HepG2 (cell line): Measurements from ENCODE around the gene MYH7B.

Experiments
- SOX5 ChIP-seq: IDR thresholded peaks from 2 replicates; pipeline ENCODE4 v1.6.1; 2016; ENCODE audit warnings: borderline replicate concordance
- YY1 ChIP-seq: IDR thresholded peaks from 2 replicates; pipeline ENCODE4 v1.6.1; 2011; ENCODE audit warnings: low read length, low read depth, moderate library complexity, mild to moderate bottlenecking; ENCODE audit not compliant: insufficient read depth, insufficient replicate concordance
- TF ChIP-seq, protein P1 (sequence below): sonication (generic); formaldehyde crosslinking; IDR thresholded peaks from 2 replicates; pipeline ENCODE4 v1.5.0; 2020; ENCODE audit warnings: mild to moderate bottlenecking, missing genetic modification reagents
- TF ChIP-seq, protein P2 (sequence below), 2 experiments: sonication (generic) in 1 of 2; formaldehyde crosslinking in 1 of 2; IDR thresholded peaks; 2 replicates each; pipeline versions ENCODE4 v1.6.1 to v1.9.0; 2014 to 2022; ENCODE audit warnings: antibody characterized with exemption in 1 of 2, borderline replicate concordance in 1 of 2, inconsistent platforms in 1 of 2, low read depth in 1 of 2, missing genetic modification reagents in 1 of 2
- TF ChIP-seq, protein P3 (sequence below): sonication (generic); formaldehyde crosslinking; IDR thresholded peaks from 2 replicates; pipeline ENCODE4 v1.4.0; 2020; ENCODE audit warnings: mild to moderate bottlenecking, missing genetic modification reagents
- TF ChIP-seq, protein P4 (sequence below): sonication (generic); formaldehyde crosslinking; IDR thresholded peaks from 2 replicates; pipeline ENCODE4 v1.5.0; 2020; ENCODE audit warnings: missing genetic modification reagents

DNA sequence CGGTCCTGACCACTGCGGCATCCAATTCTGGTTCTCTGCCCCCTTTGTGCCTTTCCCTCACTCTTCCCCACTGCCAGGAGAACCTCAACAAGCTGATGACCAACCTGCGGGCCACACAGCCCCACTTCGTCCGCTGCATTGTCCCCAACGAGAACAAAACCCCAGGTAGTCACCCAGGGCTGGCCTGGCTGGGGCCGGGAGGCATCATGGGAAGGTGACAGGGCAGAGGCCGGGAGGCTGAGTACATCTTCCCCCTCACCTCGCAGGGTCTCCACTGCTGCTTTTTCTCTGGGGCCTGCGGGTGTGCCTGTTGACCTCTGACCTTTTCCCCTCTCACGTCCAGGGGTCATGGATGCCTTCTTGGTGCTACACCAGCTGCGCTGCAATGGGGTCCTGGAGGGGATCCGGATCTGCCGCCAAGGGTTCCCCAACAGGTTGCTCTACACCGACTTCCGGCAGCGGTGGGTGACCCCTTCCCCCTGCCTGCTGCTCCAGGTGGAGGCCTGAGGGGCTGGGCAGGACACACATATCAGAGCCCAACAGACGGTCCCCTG is 35.1 kb downstream of the MYH7B start:
- TF ChIP-seq, protein P1, sequence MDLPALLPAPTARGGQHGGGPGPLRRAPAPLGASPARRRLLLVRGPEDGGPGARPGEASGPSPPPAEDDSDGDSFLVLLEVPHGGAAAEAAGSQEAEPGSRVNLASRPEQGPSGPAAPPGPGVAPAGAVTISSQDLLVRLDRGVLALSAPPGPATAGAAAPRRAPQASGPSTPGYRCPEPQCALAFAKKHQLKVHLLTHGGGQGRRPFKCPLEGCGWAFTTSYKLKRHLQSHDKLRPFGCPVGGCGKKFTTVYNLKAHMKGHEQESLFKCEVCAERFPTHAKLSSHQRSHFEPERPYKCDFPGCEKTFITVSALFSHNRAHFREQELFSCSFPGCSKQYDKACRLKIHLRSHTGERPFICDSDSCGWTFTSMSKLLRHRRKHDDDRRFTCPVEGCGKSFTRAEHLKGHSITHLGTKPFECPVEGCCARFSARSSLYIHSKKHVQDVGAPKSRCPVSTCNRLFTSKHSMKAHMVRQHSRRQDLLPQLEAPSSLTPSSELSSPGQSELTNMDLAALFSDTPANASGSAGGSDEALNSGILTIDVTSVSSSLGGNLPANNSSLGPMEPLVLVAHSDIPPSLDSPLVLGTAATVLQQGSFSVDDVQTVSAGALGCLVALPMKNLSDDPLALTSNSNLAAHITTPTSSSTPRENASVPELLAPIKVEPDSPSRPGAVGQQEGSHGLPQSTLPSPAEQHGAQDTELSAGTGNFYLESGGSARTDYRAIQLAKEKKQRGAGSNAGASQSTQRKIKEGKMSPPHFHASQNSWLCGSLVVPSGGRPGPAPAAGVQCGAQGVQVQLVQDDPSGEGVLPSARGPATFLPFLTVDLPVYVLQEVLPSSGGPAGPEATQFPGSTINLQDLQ (CRISPR knock-in tag): no peak
- TF ChIP-seq, protein P2, sequence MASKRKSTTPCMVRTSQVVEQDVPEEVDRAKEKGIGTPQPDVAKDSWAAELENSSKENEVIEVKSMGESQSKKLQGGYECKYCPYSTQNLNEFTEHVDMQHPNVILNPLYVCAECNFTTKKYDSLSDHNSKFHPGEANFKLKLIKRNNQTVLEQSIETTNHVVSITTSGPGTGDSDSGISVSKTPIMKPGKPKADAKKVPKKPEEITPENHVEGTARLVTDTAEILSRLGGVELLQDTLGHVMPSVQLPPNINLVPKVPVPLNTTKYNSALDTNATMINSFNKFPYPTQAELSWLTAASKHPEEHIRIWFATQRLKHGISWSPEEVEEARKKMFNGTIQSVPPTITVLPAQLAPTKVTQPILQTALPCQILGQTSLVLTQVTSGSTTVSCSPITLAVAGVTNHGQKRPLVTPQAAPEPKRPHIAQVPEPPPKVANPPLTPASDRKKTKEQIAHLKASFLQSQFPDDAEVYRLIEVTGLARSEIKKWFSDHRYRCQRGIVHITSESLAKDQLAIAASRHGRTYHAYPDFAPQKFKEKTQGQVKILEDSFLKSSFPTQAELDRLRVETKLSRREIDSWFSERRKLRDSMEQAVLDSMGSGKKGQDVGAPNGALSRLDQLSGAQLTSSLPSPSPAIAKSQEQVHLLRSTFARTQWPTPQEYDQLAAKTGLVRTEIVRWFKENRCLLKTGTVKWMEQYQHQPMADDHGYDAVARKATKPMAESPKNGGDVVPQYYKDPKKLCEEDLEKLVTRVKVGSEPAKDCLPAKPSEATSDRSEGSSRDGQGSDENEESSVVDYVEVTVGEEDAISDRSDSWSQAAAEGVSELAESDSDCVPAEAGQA (IDR thresholded peaks at IDR 0.05; ENCODE audit: low read depth): no peak
- TF ChIP-seq, protein P2 (CRISPR knock-in tag; IDR thresholded peaks at IDR 0.05; ENCODE audit: borderline replicate concordance): no peak
- TF ChIP-seq YY1 (no peak), SOX5 (CRISPR knock-in tag) (no peak)
- TF ChIP-seq, protein P3, sequence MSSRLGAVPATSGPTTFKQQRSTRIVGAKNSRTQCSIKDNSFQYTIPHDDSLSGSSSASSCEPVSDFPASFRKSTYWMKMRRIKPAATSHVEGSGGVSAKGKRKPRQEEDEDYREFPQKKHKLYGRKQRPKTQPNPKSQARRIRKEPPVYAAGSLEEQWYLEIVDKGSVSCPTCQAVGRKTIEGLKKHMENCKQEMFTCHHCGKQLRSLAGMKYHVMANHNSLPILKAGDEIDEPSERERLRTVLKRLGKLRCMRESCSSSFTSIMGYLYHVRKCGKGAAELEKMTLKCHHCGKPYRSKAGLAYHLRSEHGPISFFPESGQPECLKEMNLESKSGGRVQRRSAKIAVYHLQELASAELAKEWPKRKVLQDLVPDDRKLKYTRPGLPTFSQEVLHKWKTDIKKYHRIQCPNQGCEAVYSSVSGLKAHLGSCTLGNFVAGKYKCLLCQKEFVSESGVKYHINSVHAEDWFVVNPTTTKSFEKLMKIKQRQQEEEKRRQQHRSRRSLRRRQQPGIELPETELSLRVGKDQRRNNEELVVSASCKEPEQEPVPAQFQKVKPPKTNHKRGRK (CRISPR knock-in tag): no peak
- TF ChIP-seq, protein P4, sequence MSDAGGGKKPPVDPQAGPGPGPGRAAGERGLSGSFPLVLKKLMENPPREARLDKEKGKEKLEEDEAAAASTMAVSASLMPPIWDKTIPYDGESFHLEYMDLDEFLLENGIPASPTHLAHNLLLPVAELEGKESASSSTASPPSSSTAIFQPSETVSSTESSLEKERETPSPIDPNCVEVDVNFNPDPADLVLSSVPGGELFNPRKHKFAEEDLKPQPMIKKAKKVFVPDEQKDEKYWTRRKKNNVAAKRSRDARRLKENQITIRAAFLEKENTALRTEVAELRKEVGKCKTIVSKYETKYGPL (CRISPR knock-in tag): no peak
